Lower lobe of right lung (tissue), 2 donors: ENCODE measurements around the gene UNC5C. TPM values are rescaled to one million over a fixed set of nuclear protein-coding genes. Genes with fewer than 3 reads are reported as not detected.

Experiments
- ATAC-seq, 2 donors: fragments of 200-7000 bp; cut with Tn5 transposase; one replicate each; pipeline ENCODE4 v1.9.1; 2020 to 2022; ENCODE audit warnings: mild to moderate bottlenecking in 2 of 2, moderate library complexity in 2 of 2
- DNase-seq: peaks from one replicate; pipeline ENCODE4 v3.0.0-alpha.2; 2020
- H3K27ac ChIP-seq: fragments of 200-600 bp; one replicate; pipeline ENCODE4 v1.8.0; 2022
- H3K27me3 ChIP-seq: fragments of 200-600 bp; one replicate; pipeline ENCODE4 v1.8.0; 2022; ENCODE audit warnings: low read depth
- H3K36me3 ChIP-seq: fragments of 200-600 bp; one replicate; pipeline ENCODE4 v1.8.0; 2022; ENCODE audit warnings: mild to moderate bottlenecking
- H3K4me1 ChIP-seq: fragments of 200-600 bp; one replicate; pipeline ENCODE4 v1.8.0; 2022
- H3K4me3 ChIP-seq: fragments of 200-600 bp; one replicate; pipeline ENCODE4 v1.8.0; 2022; ENCODE audit warnings: mild to moderate bottlenecking
- H3K9me3 ChIP-seq: fragments of 200-600 bp; one replicate; pipeline ENCODE4 v1.8.0; 2022
- intact Hi-C: fragments of 100-400 bp; cut with DNase I; formaldehyde crosslinking; loops from one replicate; pipeline ENCODE4 v1.11.0; 2022
- total RNA-seq: library from RNA; stranded (reverse); fragmentation: NEBNext Ultra II Directional; extraction: Animal tissue kit (Norgen Biotek cat#: 25700); gene quantifications from one replicate; pipeline ENCODE4 v1.2.1, GENCODE V29; 2021
- TF ChIP-seq, protein P1 (sequence below): fragments of 200-600 bp; IDR thresholded peaks from one replicate; pipeline ENCODE4 v1.8.0; 2022; ENCODE audit warnings: antibody characterized with exemption, mild to moderate bottlenecking
- donor health status: DM: no; HTN: yes; CAD: no; lungs with severe emphysema.

The UNC5C gene
- total RNA-seq, 1 donor from 2014 or later: 5.1 TPM

- H3K27ac ChIP-seq: peak overlapping the region; percentile 25
- no peaks in the 10 kb centered on the region for H3K4me1 ChIP-seq
- intact Hi-C loops: no loop called here
- no peak overlapping the region for H3K4me3 ChIP-seq
- H3K36me3 ChIP-seq: no peaks in the 10 kb centered on the region
- DNase-seq (no peak), ATAC-seq (no peak)
- TF ChIP-seq, protein P1, sequence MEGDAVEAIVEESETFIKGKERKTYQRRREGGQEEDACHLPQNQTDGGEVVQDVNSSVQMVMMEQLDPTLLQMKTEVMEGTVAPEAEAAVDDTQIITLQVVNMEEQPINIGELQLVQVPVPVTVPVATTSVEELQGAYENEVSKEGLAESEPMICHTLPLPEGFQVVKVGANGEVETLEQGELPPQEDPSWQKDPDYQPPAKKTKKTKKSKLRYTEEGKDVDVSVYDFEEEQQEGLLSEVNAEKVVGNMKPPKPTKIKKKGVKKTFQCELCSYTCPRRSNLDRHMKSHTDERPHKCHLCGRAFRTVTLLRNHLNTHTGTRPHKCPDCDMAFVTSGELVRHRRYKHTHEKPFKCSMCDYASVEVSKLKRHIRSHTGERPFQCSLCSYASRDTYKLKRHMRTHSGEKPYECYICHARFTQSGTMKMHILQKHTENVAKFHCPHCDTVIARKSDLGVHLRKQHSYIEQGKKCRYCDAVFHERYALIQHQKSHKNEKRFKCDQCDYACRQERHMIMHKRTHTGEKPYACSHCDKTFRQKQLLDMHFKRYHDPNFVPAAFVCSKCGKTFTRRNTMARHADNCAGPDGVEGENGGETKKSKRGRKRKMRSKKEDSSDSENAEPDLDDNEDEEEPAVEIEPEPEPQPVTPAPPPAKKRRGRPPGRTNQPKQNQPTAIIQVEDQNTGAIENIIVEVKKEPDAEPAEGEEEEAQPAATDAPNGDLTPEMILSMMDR: no peak
- H3K9me3 ChIP-seq: no peaks in the 10 kb centered on the region
- no peaks in the 10 kb centered on the region for H3K27me3 ChIP-seq
Observed at GRCh38 chr4:95540227-95540626, 8.5 kb downstream of the UNC5C start.

- no peak overlapping the region for H3K27ac ChIP-seq
- TF ChIP-seq, protein P1: no peak
Observed at GRCh38 chr4:95539106-95539505, 9.7 kb downstream of the UNC5C start.

GRCh38 chr4:95537863-95538488 lies 10.8 kb downstream of the UNC5C start:
- Histone ChIP-seq H3K4me1 (no peaks in the 10 kb centered on the region), H3K27ac (no peak overlapping the region), H3K9me3 (no peaks in the 10 kb centered on the region), H3K4me3 (peak overlapping the region; percentile 15), H3K36me3 (no peaks in the 10 kb centered on the region), H3K27me3 (no peaks in the 10 kb centered on the region)
- TF ChIP-seq, protein P1: no peak
- intact Hi-C loops: no loop called here
- DNase-seq (no peak), ATAC-seq (no peak)

More at GRCh38 chr4:95539106-95539505, 9.7 kb downstream of the UNC5C start:
- DNase-seq (no peak), ATAC-seq (no peak)
- Histone ChIP-seq H3K9me3 (no peaks in the 10 kb centered on the region), H3K36me3 (no peaks in the 10 kb centered on the region), H3K27me3 (no peaks in the 10 kb centered on the region), H3K4me1 (no peaks in the 10 kb centered on the region), H3K4me3 (no peak overlapping the region)
- intact Hi-C loops: no loop called here

GRCh38 chr4:95537191-95537590 lies 11.6 kb downstream of the UNC5C start:
- Histone ChIP-seq H3K27me3 (no peaks in the 10 kb centered on the region), H3K27ac (no peak overlapping the region), H3K36me3 (no peaks in the 10 kb centered on the region), H3K4me1 (no peaks in the 10 kb centered on the region), H3K4me3 (peak overlapping the region; percentile 15), H3K9me3 (no peaks in the 10 kb centered on the region)
- ATAC-seq (no peak), DNase-seq (no peak)
- TF ChIP-seq, protein P1: no peak
- intact Hi-C loops: no loop called here

DNA sequence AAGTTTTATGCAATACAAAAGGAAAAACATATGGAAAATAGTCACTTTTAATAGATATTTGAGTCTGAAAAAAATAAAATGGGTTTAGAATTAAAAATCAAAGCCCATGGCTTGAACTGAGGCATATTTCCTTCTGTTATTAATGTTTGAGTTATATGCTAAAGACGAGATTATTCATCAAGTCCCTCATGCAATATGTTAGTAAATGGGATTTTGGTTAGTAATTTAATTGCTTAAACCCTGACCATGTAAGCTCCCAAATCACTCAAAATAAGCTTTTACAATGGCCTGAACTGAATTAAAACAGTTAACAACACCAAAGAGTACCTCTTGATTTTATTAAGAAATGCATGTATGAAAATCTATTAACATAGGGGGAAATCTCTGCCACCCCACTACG lies 12.1 kb downstream of the UNC5C start:
- H3K9me3 ChIP-seq: no peaks in the 10 kb centered on the region
- H3K36me3 ChIP-seq: no peaks in the 10 kb centered on the region
- ATAC-seq (no peak), DNase-seq (no peak)
- intact Hi-C loops: no loop called here
- TF ChIP-seq, protein P1: no peak
- no peaks in the 10 kb centered on the region for H3K27me3 ChIP-seq
- no peaks in the 10 kb centered on the region for H3K4me1 ChIP-seq
- H3K4me3 ChIP-seq: peak overlapping the region; percentile 15
- H3K27ac ChIP-seq: no peak overlapping the region
